GM23248 (cell line): ENCODE measurements around the gene CDON.

Source experiments
- EZH2 ChIP-seq: fragments of 200-600 bp; sonication (generic); IDR thresholded peaks from 2 replicates; pipeline ENCODE4 v1.6.1; 2018; ENCODE audit warnings: antibody characterized with exemption, mild to moderate bottlenecking; ENCODE audit not compliant: insufficient read depth, poor library complexity, severe bottlenecking
- EZH2phosphoT487 ChIP-seq: fragments of 200-600 bp; sonication (generic); IDR thresholded peaks from 2 replicates; pipeline ENCODE4 v1.6.1; 2018; ENCODE audit warnings: antibody characterized with exemption, moderate library complexity, mild to moderate bottlenecking, low read depth; ENCODE audit not compliant: insufficient read depth

- TF ChIP-seq EZH2 (no peak), EZH2phosphoT487 (no peak)
Measured at GRCh38 chr11:126080161-126080941, 17.7 kb upstream of the CDON start.
